NB4 (cell line): ENCODE measurements around the gene BMPR2.

Source experiments
- POLR2A ChIP-seq: IDR thresholded peaks from 2 replicates; pipeline ENCODE4 v1.6.1; 2011; ENCODE audit warnings: mild to moderate bottlenecking; ENCODE audit not compliant: insufficient read length; ENCODE audit errors: extremely low read depth
- TF ChIP-seq, protein P1 (sequence below): IDR thresholded peaks from one replicate; pipeline ENCODE4 v1.5.1; 2012; ENCODE audit warnings: low read depth, low read length

DNA sequence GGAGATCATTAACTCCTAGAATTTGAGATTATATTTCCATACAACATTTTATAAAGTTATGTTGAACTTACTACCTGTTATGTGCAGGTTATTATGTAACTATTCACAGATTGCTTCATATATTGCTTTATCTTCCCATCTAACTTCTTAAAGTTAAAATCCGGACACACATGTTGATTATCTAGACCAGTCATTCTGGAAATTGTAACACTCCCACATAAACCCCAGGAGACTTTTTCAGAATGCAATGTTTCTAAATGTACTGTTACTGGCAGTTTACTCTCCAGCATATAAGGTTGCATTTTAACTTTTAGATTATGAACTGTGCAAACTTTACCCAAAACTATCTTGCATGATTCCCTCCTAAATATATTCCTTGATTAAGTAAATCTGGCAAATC, 188.1 kb downstream of the BMPR2 start:
- TF ChIP-seq, protein P1, sequence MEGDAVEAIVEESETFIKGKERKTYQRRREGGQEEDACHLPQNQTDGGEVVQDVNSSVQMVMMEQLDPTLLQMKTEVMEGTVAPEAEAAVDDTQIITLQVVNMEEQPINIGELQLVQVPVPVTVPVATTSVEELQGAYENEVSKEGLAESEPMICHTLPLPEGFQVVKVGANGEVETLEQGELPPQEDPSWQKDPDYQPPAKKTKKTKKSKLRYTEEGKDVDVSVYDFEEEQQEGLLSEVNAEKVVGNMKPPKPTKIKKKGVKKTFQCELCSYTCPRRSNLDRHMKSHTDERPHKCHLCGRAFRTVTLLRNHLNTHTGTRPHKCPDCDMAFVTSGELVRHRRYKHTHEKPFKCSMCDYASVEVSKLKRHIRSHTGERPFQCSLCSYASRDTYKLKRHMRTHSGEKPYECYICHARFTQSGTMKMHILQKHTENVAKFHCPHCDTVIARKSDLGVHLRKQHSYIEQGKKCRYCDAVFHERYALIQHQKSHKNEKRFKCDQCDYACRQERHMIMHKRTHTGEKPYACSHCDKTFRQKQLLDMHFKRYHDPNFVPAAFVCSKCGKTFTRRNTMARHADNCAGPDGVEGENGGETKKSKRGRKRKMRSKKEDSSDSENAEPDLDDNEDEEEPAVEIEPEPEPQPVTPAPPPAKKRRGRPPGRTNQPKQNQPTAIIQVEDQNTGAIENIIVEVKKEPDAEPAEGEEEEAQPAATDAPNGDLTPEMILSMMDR = no peak
- TF ChIP-seq POLR2A = no peak
